Endodermal cell (in vitro differentiated cells): ENCODE data around the gene BEAN1. TPM values are rescaled to one million over a fixed set of nuclear protein-coding genes. Genes with fewer than 3 reads are reported as not detected.

Experiments used
- DNase-seq: peaks from one replicate; pipeline ENCODE4 v3.0.0-alpha.2; 2017
- H3K27ac ChIP-seq: 2 replicates; pipeline ENCODE4 v1.5.1; 2013; ENCODE audit warnings: mild to moderate bottlenecking, low read depth, low read length, moderate library complexity
- H3K27me3 ChIP-seq: 2 replicates; pipeline ENCODE4 v1.6.1; 2013; ENCODE audit warnings: mild to moderate bottlenecking, low read length, moderate library complexity; ENCODE audit not compliant: insufficient read depth, control insufficient read depth, poor library complexity, severe bottlenecking
- H3K36me3 ChIP-seq: 2 replicates; pipeline ENCODE4 v1.7.0; 2013; ENCODE audit warnings: mild to moderate bottlenecking, low read length, moderate library complexity; ENCODE audit not compliant: control insufficient read depth, insufficient read depth
- H3K4me1 ChIP-seq: one replicate; pipeline ENCODE4 v1.7.0; 2013; ENCODE audit warnings: low read length; ENCODE audit not compliant: control insufficient read depth, insufficient read depth
- H3K4me3 ChIP-seq: 2 replicates; pipeline ENCODE4 v1.5.1; 2013; ENCODE audit warnings: mild to moderate bottlenecking, low read length, moderate library complexity
- H3K9ac ChIP-seq: 2 replicates; pipeline ENCODE4 v1.6.1; 2013; ENCODE audit warnings: mild to moderate bottlenecking, low read length, moderate library complexity; ENCODE audit not compliant: poor library complexity, severe bottlenecking; ENCODE audit errors: extremely low read depth
- H3K9me3 ChIP-seq: 2 replicates; pipeline ENCODE4 v1.6.1; 2013; ENCODE audit warnings: mild to moderate bottlenecking, low read length, moderate library complexity; ENCODE audit not compliant: control insufficient read depth
- H3K27ac Mint-ChIP-seq: 2 replicates; pipeline ENCODE4 v1.8.0; 2020; ENCODE audit warnings: mixed read lengths
- H3K27me3 Mint-ChIP-seq: 2 replicates; pipeline ENCODE4 v1.8.0; 2021; ENCODE audit warnings: mild to moderate bottlenecking, mixed read lengths; ENCODE audit not compliant: insufficient read depth
- H3K36me3 Mint-ChIP-seq: 2 replicates; pipeline ENCODE4 v1.8.0; 2020; ENCODE audit warnings: low read depth, mixed read lengths
- H3K4me1 Mint-ChIP-seq: 2 replicates; pipeline ENCODE4 v1.8.0; 2020; ENCODE audit warnings: mixed read lengths
- H3K4me3 Mint-ChIP-seq: 2 replicates; pipeline ENCODE4 v1.8.0; 2020; ENCODE audit warnings: mild to moderate bottlenecking, moderate library complexity, mixed read lengths
- H3K9me3 Mint-ChIP-seq: 2 replicates; pipeline ENCODE4 v1.8.0; 2020; ENCODE audit warnings: mild to moderate bottlenecking, mixed read lengths
- WGBS, 2 experiments: methylation state at CpG; one replicate each; pipeline versions ENCODE4 v1.1.5 to v1.1.7; 2013; ENCODE audit warnings: missing lambda C conversion rate in 2 of 2, mixed read lengths in 1 of 2; ENCODE audit not compliant: insufficient coverage in 1 of 2, insufficient read length in 1 of 2; 5-methylcytosine and 5-hydroxymethylcytosine counted together
- total RNA-seq, 2 donors: library from RNA; stranded (reverse); fragmentation: NEBNext Ultra II Directional in 1 of 2; extraction: Animal tissue kit (Norgen Biotek cat#: 25700) in 1 of 2; gene quantifications; 2 replicates in 1 of 2; 3 replicates in 1 of 2; pipeline ENCODE4 v1.2.1, GENCODE V29; 2021
- TF ChIP-seq, protein P1 (sequence below): fragments of 200-600 bp; sonication (generic); conservative IDR thresholded peaks from 2 replicates; pipeline ENCODE4 v1.5.0; 2021; ENCODE audit warnings: antibody characterized with exemption, mild to moderate bottlenecking

Gene BEAN1
- total RNA-seq, 2 donors from 2014 or later = 0.18 TPM; not detected in 1

DNA sequence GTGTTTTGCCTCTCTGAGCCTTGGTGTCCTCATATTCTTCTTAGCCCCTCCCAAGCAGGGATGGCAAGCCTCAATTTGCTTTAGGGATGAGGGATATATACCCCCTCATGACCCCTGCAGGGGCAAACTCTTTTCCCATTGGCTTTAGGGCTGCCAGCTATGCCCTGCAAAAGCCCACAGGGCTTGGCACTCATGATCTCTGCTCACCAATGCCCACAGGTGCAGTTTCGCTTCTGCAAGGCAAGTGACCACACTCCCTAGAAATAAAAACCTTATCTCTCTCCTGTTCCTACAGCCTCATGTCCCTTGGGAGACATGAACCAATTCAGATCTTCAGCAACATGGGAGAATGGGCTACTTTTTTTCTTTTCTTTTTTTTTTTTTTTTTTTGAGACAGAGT lies 8.8 kb downstream of the BEAN1 start:
- H3K36me3 Mint-ChIP-seq = no peaks in the 10 kb centered on the region
- Histone ChIP-seq H3K36me3 (no peaks in the 10 kb centered on the region), H3K27ac (no peak overlapping the region), H3K4me1 (peaks cover 13% of the 10 kb centered on the region), H3K27me3 (peaks cover 9% of the 10 kb centered on the region), H3K4me3 (no peak overlapping the region), H3K9me3 (no peaks in the 10 kb centered on the region), H3K9ac (no peak overlapping the region)
- peaks cover 65% of the 10 kb centered on the region for H3K27me3 Mint-ChIP-seq
- 91% methylated on average over 1 of the region's 1 CpG; no CpG with 5 or more reads in 1 of the 2 experiments for WGBS, 2 experiments
- no peaks in the 10 kb centered on the region for H3K9me3 Mint-ChIP-seq
- peaks cover 20% of the 10 kb centered on the region for H3K4me1 Mint-ChIP-seq
- DNase-seq = peak; percentile 43
- no peak overlapping the region for H3K27ac Mint-ChIP-seq
- no peak overlapping the region for H3K4me3 Mint-ChIP-seq
- TF ChIP-seq, protein P1, sequence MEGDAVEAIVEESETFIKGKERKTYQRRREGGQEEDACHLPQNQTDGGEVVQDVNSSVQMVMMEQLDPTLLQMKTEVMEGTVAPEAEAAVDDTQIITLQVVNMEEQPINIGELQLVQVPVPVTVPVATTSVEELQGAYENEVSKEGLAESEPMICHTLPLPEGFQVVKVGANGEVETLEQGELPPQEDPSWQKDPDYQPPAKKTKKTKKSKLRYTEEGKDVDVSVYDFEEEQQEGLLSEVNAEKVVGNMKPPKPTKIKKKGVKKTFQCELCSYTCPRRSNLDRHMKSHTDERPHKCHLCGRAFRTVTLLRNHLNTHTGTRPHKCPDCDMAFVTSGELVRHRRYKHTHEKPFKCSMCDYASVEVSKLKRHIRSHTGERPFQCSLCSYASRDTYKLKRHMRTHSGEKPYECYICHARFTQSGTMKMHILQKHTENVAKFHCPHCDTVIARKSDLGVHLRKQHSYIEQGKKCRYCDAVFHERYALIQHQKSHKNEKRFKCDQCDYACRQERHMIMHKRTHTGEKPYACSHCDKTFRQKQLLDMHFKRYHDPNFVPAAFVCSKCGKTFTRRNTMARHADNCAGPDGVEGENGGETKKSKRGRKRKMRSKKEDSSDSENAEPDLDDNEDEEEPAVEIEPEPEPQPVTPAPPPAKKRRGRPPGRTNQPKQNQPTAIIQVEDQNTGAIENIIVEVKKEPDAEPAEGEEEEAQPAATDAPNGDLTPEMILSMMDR = no peak

DNA sequence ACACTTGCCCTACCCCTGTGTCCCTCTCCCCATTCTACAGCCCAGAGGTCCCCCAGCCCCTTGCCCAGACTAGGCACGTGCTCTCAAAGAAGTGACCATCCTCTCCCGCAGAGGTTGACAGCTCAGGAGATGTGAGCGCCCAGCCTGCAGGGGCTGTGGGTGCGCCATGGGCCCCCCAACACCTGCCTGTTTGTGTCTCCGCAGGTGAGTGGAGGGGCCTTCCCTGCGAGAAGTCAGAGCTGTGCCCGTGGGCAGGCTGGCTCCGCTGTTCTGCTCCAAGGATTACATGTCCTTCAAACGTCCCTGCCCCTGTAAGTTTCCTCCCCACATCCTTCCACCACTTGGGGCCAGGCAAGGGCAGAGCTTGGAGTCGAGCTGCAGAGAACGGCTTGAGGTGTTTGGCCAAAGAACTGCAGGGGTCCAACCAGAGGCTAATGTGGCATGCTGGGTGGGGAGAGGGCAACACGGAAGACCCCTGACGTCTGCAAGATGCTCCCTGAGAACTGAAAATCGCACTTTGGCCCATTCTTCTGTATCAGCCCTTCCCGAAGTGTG lies 10.4 kb downstream of the BEAN1 start:
- H3K27me3 ChIP-seq = no peaks in the 10 kb centered on the region
- no peak overlapping the region for H3K9ac ChIP-seq
- H3K27ac Mint-ChIP-seq = no peak overlapping the region
- peaks cover 7% of the 10 kb centered on the region for H3K4me1 ChIP-seq
- WGBS, 2 experiments = 84 to 89% methylated on average over 9 to 14 of the region's 15 CpGs
- peaks cover 15% of the 10 kb centered on the region for H3K4me1 Mint-ChIP-seq
- no peak overlapping the region for H3K4me3 ChIP-seq
- no peaks in the 10 kb centered on the region for H3K36me3 ChIP-seq
- H3K27me3 Mint-ChIP-seq = peaks cover 63% of the 10 kb centered on the region
- no peaks in the 10 kb centered on the region for H3K9me3 ChIP-seq
- H3K9me3 Mint-ChIP-seq = no peaks in the 10 kb centered on the region
- H3K27ac ChIP-seq = no peak overlapping the region
- H3K4me3 Mint-ChIP-seq = no peak overlapping the region
- H3K36me3 Mint-ChIP-seq = no peaks in the 10 kb centered on the region
- TF ChIP-seq, protein P1 = peak; percentile 31
- DNase-seq = peak; percentile 66

DNA sequence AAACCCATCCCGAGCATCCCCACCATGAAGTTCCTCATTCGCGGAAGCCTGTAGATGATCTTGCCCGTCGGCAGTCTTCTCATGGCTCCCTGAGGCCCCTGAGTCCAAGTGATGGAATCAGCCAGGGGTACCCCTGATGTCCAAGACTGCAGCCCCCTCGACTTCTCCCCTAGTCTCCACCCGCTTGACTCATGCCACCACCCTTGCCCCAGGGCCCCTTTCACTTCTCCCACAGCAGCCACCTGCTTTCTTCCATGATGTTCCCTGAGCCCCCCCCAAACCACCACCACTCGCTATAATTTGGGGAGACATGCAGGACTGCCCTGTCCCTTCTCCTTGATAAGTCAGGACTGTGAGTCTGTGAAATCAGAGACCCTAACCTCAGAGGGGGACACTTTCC lies 11.4 kb downstream of the BEAN1 start:
- Mint-ChIP-seq H3K9me3 (no peaks in the 10 kb centered on the region), H3K4me1 (peaks cover 7% of the 10 kb centered on the region), H3K27me3 (peaks cover 64% of the 10 kb centered on the region), H3K36me3 (no peaks in the 10 kb centered on the region), H3K4me3 (no peak overlapping the region), H3K27ac (no peak overlapping the region)
- TF ChIP-seq, protein P1 = no peak
- H3K27ac ChIP-seq = no peak overlapping the region
- no peaks in the 10 kb centered on the region for H3K27me3 ChIP-seq
- no peak for DNase-seq
- H3K9ac ChIP-seq = no peak overlapping the region
- no peak overlapping the region for H3K4me3 ChIP-seq
- H3K36me3 ChIP-seq = no peaks in the 10 kb centered on the region
- H3K9me3 ChIP-seq = no peaks in the 10 kb centered on the region
- H3K4me1 ChIP-seq = peaks cover 2% of the 10 kb centered on the region
- WGBS, 2 experiments = 89 to 93% methylated on average over 6 to 8 of the region's 8 CpGs
